A549 (cell line): ENCODE measurements around the gene MAP1LC3C. TPM values are rescaled to one million over a fixed set of nuclear protein-coding genes. Genes with fewer than 3 reads are reported as not detected.

Experiments used
- ATAC-seq, 2 experiments: fragments of 200-7000 bp in 1 of 2; fragments of >200 bp in 1 of 2; cut with Nextera tagmentation in 1 of 2; cut with Tn5 transposase in 1 of 2; 3 replicates each; pipeline versions ENCODE4 v1.8.0 to v1.9.1; 2018 to 2020; ENCODE audit warnings: mild to moderate bottlenecking in 1 of 2, moderate library complexity in 1 of 2
- CTCF ChIA-PET: fragments of 300-600 bp; sonication (Branson Sonifier 250); formaldehyde crosslinking; extraction: SDS; loops from one replicate; lab custom pipeline; 2021; ENCODE audit warnings: antibody characterized with exemption, inconsistent platforms; lab: Yijun Ruan, JAX
- POLR2A ChIA-PET: fragments of 350-600 bp; formaldehyde crosslinking; extraction: SDS; loops from one replicate; lab custom pipeline; 2021; ENCODE audit warnings: antibody characterized with exemption, inconsistent platforms; lab: Yijun Ruan, JAX
- DNase-seq, 2 experiments: peaks; one replicate each; pipeline versions ENCODE4 v3.0.0 to v3.0.0-alpha.2; 2011 to 2016; ENCODE audit warnings: low read depth in 1 of 2, low spot score in 1 of 2
- FAIRE-seq: peaks from 2 replicates; lab custom pipeline; 2011; peaks lifted over from hg19 to GRCh38; lab: Jason Lieb, UNC
- H3K27ac ChIP-seq, 2 experiments: fragments of >200 bp; sonication (Bioruptor Twin); formaldehyde crosslinking; 3 replicates each; pipeline ENCODE4 v1.5.1; 2016 to 2017
- H3K4me1 ChIP-seq: fragments of >200 bp; sonication (Bioruptor Twin); formaldehyde crosslinking; 3 replicates; pipeline ENCODE4 v1.6.1; 2016
- H3K4me2 ChIP-seq: fragments of >200 bp; sonication (Bioruptor Twin); formaldehyde crosslinking; 3 replicates; pipeline ENCODE4 v1.6.1; 2016
- H3K4me3 ChIP-seq: fragments of >200 bp; sonication (Bioruptor Twin); formaldehyde crosslinking; 3 replicates; pipeline ENCODE4 v1.5.1; 2016
- H3K9me3 ChIP-seq: fragments of >200 bp; sonication (Bioruptor Twin); formaldehyde crosslinking; 3 replicates; pipeline ENCODE4 v1.6.1; 2016
- BHLHE40 ChIP-seq: IDR thresholded peaks from 2 replicates; pipeline ENCODE4 v1.6.1; 2012; ENCODE audit warnings: low read depth, low read length, inconsistent platforms
- CBX8 ChIP-seq: fragments of 200-600 bp; sonication (generic); IDR thresholded peaks from 2 replicates; pipeline ENCODE4 v1.6.1; 2016
- CEBPB ChIP-seq, 2 experiments: fragments of >200 bp in 1 of 2; sonication (Bioruptor Twin) in 1 of 2; formaldehyde crosslinking in 1 of 2; IDR thresholded peaks; 2 replicates each; pipeline ENCODE4 v1.6.1; 2012 to 2016
- E2F6 ChIP-seq: IDR thresholded peaks from 2 replicates; pipeline ENCODE4 v1.6.1; 2012; ENCODE audit warnings: low read depth, borderline replicate concordance
- EHF ChIP-seq: fragments of 250-450 bp; sonication (Bioruptor Pico); IDR thresholded peaks from 2 replicates; pipeline ENCODE4 v1.5.0; 2020; ENCODE audit warnings: mild to moderate bottlenecking
- ELK1 ChIP-seq: fragments of 150-350 bp; IDR thresholded peaks from 2 replicates; pipeline ENCODE4 v1.6.1; 2014; ENCODE audit warnings: low read depth, mild to moderate bottlenecking, low read length
- EP300 ChIP-seq, 2 experiments: fragments of >200 bp; sonication (Bioruptor Twin); formaldehyde crosslinking; IDR thresholded peaks; 2 replicates in 1 of 2; 3 replicates in 1 of 2; pipeline ENCODE4 v1.6.1; 2016 to 2017
- FOSL2 ChIP-seq, 2 experiments: fragments of 450-650 bp in 1 of 2; fragments of >200 bp in 1 of 2; sonication (Bioruptor Twin) in 1 of 2; formaldehyde crosslinking; IDR thresholded peaks; 2 replicates each; pipeline versions ENCODE4 v1.5.0 to v1.6.1; 2016 to 2020; ENCODE audit warnings: mild to moderate bottlenecking in 1 of 2, moderate library complexity in 1 of 2
- FOXS1 ChIP-seq: fragments of 250-450 bp; sonication (Bioruptor Pico); IDR thresholded peaks from 2 replicates; pipeline ENCODE4 v1.5.0; 2020; ENCODE audit warnings: mild to moderate bottlenecking, moderate library complexity
- HES2 ChIP-seq: fragments of >200 bp; sonication (Bioruptor Twin); formaldehyde crosslinking; IDR thresholded peaks from 2 replicates; pipeline ENCODE4 v1.6.1; 2016
- JUNB ChIP-seq: fragments of >200 bp; sonication (Bioruptor Twin); formaldehyde crosslinking; IDR thresholded peaks from 2 replicates; pipeline ENCODE4 v1.6.1; 2016
- MAFK ChIP-seq: fragments of 450-650 bp; IDR thresholded peaks from 2 replicates; pipeline ENCODE4 v1.6.1; 2014; ENCODE audit not compliant: partially characterized antibody
- MYC ChIP-seq: IDR thresholded peaks from 2 replicates; pipeline ENCODE4 v1.6.1; 2012; ENCODE audit warnings: mild to moderate bottlenecking, inconsistent platforms, low read length, improper control_type of control experiment, borderline replicate concordance
- NR3C1 ChIP-seq: fragments of >200 bp; sonication (Bioruptor Twin); formaldehyde crosslinking; IDR thresholded peaks from 3 replicates; pipeline ENCODE4 v1.6.1; 2017
- PBX3 ChIP-seq: IDR thresholded peaks from 2 replicates; pipeline ENCODE4 v1.6.1; 2012
- POLR2AphosphoS2 ChIP-seq: conservative IDR thresholded peaks from 2 replicates; pipeline ENCODE4 v1.6.1; 2012; ENCODE audit warnings: low read length, improper control_type of control experiment, inconsistent platforms
- RARB ChIP-seq: fragments of 250-450 bp; sonication (Bioruptor Pico); IDR thresholded peaks from 2 replicates; pipeline ENCODE4 v1.8.0; 2021; ENCODE audit warnings: mild to moderate bottlenecking, moderate library complexity
- REST ChIP-seq: fragments of 200-600 bp; sonication (generic); IDR thresholded peaks from 2 replicates; pipeline ENCODE4 v1.6.1; 2016; ENCODE audit warnings: antibody characterized with exemption, mild to moderate bottlenecking, moderate library complexity
- ZFP36 ChIP-seq: fragments of 450-650 bp; IDR thresholded peaks from 2 replicates; pipeline ENCODE4 v1.6.1; 2014; ENCODE audit warnings: borderline replicate concordance; ENCODE audit not compliant: partially characterized antibody
- WGBS: methylation state at CpG from one replicate; pipeline ENCODE4 v1.1.6; 2017; ENCODE audit errors: missing lambda C conversion rate; 5-methylcytosine and 5-hydroxymethylcytosine counted together
- polyA minus RNA-seq: library from RNA; depleted of rRNA, polyadenylated mRNA; stranded (reverse); fragments of >200 nt; gene quantifications from 2 replicates; pipeline ENCODE4 v1.2.3, GENCODE V29; 2011; rRNA and poly(A)+ RNA removed
- polyA plus RNA-seq, 4 experiments: library from polyadenylated mRNA; depleted of rRNA in 3 of 4; stranded (reverse); fragments of >200 nt; fragmentation: RNase III in 1 of 4; extraction: RNeasy Plus Mini Kit Qiagen cat#74134 plus additional on column Dnase treatment in 1 of 4; gene quantifications; 2 replicates in 3 of 4; 3 replicates in 1 of 4; pipeline ENCODE4 v1.2.3, GENCODE V29; 2011 to 2017

The MAP1LC3C gene
- polyA plus RNA-seq (2011; rRNA removed), result 0.20 and 0.23 TPM in 2 replicates
- 0.10 and 0.16 TPM in 2 replicates for polyA plus RNA-seq (2012; cell fraction: cytosol; rRNA removed)
- polyA plus RNA-seq (2012; cell fraction: nucleus; rRNA removed), result 0.12 and 0.34 TPM in 2 replicates
- 0.13 to 0.21 TPM (median 0.16 TPM) in 3 replicates for polyA plus RNA-seq (2017; fragmentation: RNase III; extraction: RNeasy Plus Mini Kit Qiagen cat#74134 plus additional on column Dnase treatment)
- polyA minus RNA-seq, result 0.44 TPM in 1 of 2 replicates, not detected in the other

GRCh38 chr1:241999026-241999425 lies at the start of gene MAP1LC3C:
Gene MAP1LC3C, minus strand, starts transcription at chr1:241999098. Its CDS starts 90 bp downstream, at chr1:241999008.
- ATAC-seq (peak; percentile 31 to 35; a peak in 2 of 6 replicates), FAIRE-seq (no peak), DNase-seq (no peak)
- TF ChIP-seq E2F6, result no peak
- TF ChIP-seq CEBPB (IDR thresholded peaks at IDR 0.05), result no peak
- no peak for TF ChIP-seq HES2
- no peak for TF ChIP-seq ZFP36
- Histone ChIP-seq H3K9me3 (no peaks in the 10 kb centered on the region), H3K4me2 (peak within 1 kb of the TSS; percentile 50), H3K4me1 (peaks cover 7% of the 10 kb centered on the region; the same call in 2 of the 3 replicates), H3K27ac (peak within 1 kb of the TSS; percentile 27 to 74), H3K4me3 (peak within 1 kb of the TSS; percentile 25)
- 39% methylated on average over 4 of the region's 4 CpGs for WGBS
- POLR2A ChIA-PET, result no interaction called here
- CTCF ChIA-PET, result interaction anchor here (0.8 to 8.0 kb wide), 35 partner anchors 9 to 831 kb away, joined by 3 to 106 read pairs (median 4); no protein-coding TSS in a partner anchor

- H3K27ac ChIP-seq, result peak overlapping the region in 1 of 2 experiments; percentile 53; a peak in 1 of 6 replicates
- no peak for FAIRE-seq
- no peak overlapping the region for H3K4me3 ChIP-seq
- TF ChIP-seq CBX8 (no peak), CEBPB (IDR thresholded peaks at IDR 0.05) (no peak), MAFK (no peak), ZFP36 (no peak), MYC (no peak), EP300 (IDR thresholded peaks at IDR 0.05) (no peak)
- TF ChIP-seq, all 56 proteins: peak for 0
- no peaks in the 10 kb centered on the region for H3K4me1 ChIP-seq
- DNase-seq (no peak), ATAC-seq (no peak)
- no peaks in the 10 kb centered on the region for H3K9me3 ChIP-seq
- ChIA-PET POLR2A (no interaction called here), CTCF (no interaction called here)
- 25% methylated on average over 3 of the region's 3 CpGs for WGBS
- H3K4me2 ChIP-seq, result no peak overlapping the region
Measured at GRCh38 chr1:242043165-242043564, 44.3 kb upstream of the MAP1LC3C start.

- DNase-seq (no peak), FAIRE-seq (no peak), ATAC-seq (no peak)
- Histone ChIP-seq H3K4me1 (no peaks in the 10 kb centered on the region), H3K4me3 (no peak overlapping the region), H3K27ac (no peak overlapping the region), H3K9me3 (no peaks in the 10 kb centered on the region), H3K4me2 (no peak overlapping the region)
- peak; percentile 67 for TF ChIP-seq MAFK
- TF ChIP-seq JUNB, result no peak
- TF ChIP-seq CBX8, result no peak
- no peak for TF ChIP-seq FOXS1 (CRISPR knock-in tag)
- no peak for TF ChIP-seq POLR2AphosphoS2
- WGBS, result 76% methylated on average over 5 of the region's 5 CpGs
- CTCF ChIA-PET, result no interaction called here
- POLR2A ChIA-PET, result no interaction called here
Measured at GRCh38 chr1:242034392-242034791, 35.5 kb upstream of the MAP1LC3C start.

- no peak for DNase-seq
- ChIA-PET POLR2A (no interaction called here), CTCF (no interaction called here)
Measured at GRCh38 chr1:242033447-242033846, 34.5 kb upstream of the MAP1LC3C start.

GRCh38 chr1:242030071-242030470 lies 31.2 kb upstream of the MAP1LC3C start:
- Histone ChIP-seq H3K4me2 (no peak overlapping the region), H3K27ac (no peak overlapping the region), H3K4me1 (no peaks in the 10 kb centered on the region), H3K4me3 (no peak overlapping the region), H3K9me3 (no peaks in the 10 kb centered on the region)
- POLR2A ChIA-PET, result no interaction called here
- FAIRE-seq (no peak), ATAC-seq (no peak; a peak in 2 of 6 replicates), DNase-seq (peak in 1 of 2 experiments; percentile 19)
- WGBS, result 94% methylated on average over 1 of the region's 1 CpG
- CTCF ChIA-PET, result no interaction called here
- TF ChIP-seq FOSL2 (IDR thresholded peaks at IDR 0.05), result no peak
- TF ChIP-seq FOSL2 (CRISPR knock-in tag; IDR thresholded peaks at IDR 0.05), result no peak
- no peak for TF ChIP-seq NR3C1
- no peak for TF ChIP-seq ELK1
- no peak for TF ChIP-seq REST
- TF ChIP-seq RARB (CRISPR knock-in tag), result no peak
- no peak for TF ChIP-seq PBX3
- no peak for TF ChIP-seq BHLHE40

More at GRCh38 chr1:242033447-242033846, 34.5 kb upstream of the MAP1LC3C start:
- H3K4me3 ChIP-seq, result no peak overlapping the region
- no peak overlapping the region for H3K4me2 ChIP-seq
- ATAC-seq, result no peak
- H3K9me3 ChIP-seq, result no peaks in the 10 kb centered on the region
- peak; percentile 20 for TF ChIP-seq MAFK
- TF ChIP-seq EHF (CRISPR knock-in tag), result no peak
- no peak for TF ChIP-seq POLR2AphosphoS2
- no peaks in the 10 kb centered on the region for H3K4me1 ChIP-seq
- H3K27ac ChIP-seq, result no peak overlapping the region
- FAIRE-seq, result no peak
- 71% methylated on average over 4 of the region's 4 CpGs for WGBS
